ENCODE data around the gene GALNT10. TPM values are rescaled to one million over a fixed set of nuclear protein-coding genes. Genes with fewer than 3 reads are reported as not detected.

GALNT10 gene
- total RNA-seq, 4 donors from 2014 or later = 21.4 to 49.8 (median 44.7) TPM

DNA sequence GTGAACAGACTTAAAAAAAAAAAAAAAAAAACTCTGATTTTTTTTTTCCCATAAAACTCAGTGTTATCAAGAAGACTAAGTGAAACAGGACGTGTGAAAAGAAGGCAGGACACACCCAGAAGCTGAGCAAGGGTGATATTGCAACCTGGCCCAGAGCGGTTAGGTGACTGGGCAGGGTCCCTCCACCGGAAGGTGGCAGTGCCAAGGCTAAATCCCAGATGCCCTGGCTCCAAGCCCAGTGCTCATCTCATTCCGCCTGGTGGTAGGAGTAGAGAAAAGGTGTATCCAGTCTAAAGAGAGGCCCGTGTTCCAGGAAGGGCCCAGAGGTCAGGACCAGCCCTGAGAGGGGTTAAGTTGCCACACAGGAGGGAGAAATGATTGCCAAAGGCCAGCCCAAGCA lies 203.8 kb downstream of the GALNT10 start:
- peaks cover 0 to 8% (median 0%) of the 10 kb centered on the region in 4 donors for H3K4me1 ChIP-seq
- peaks cover 0 to 24% (median 3%) of the 10 kb centered on the region in 4 donors for H3K36me3 ChIP-seq
- H3K27me3 ChIP-seq = no peaks in the 10 kb centered on the region
- TF ChIP-seq, protein P1, sequence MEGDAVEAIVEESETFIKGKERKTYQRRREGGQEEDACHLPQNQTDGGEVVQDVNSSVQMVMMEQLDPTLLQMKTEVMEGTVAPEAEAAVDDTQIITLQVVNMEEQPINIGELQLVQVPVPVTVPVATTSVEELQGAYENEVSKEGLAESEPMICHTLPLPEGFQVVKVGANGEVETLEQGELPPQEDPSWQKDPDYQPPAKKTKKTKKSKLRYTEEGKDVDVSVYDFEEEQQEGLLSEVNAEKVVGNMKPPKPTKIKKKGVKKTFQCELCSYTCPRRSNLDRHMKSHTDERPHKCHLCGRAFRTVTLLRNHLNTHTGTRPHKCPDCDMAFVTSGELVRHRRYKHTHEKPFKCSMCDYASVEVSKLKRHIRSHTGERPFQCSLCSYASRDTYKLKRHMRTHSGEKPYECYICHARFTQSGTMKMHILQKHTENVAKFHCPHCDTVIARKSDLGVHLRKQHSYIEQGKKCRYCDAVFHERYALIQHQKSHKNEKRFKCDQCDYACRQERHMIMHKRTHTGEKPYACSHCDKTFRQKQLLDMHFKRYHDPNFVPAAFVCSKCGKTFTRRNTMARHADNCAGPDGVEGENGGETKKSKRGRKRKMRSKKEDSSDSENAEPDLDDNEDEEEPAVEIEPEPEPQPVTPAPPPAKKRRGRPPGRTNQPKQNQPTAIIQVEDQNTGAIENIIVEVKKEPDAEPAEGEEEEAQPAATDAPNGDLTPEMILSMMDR (IDR thresholded peaks at IDR 0.05) = no peak
- no peak for TF ChIP-seq POLR2A (IDR thresholded peaks at IDR 0.05; ENCODE audit: low read depth)
- no peak for TF ChIP-seq POLR2AphosphoS5 (IDR thresholded peaks at IDR 0.05)
- TF ChIP-seq EP300 (IDR thresholded peaks at IDR 0.05) = no peak
- H3K9me3 ChIP-seq = no peaks in the 10 kb centered on the region
- intact Hi-C loops (cut with DNase I) = no loop called here
- H3K4me3 ChIP-seq = no peak overlapping the region
- WGBS = 93% methylated on average over 5 of the region's 5 CpGs
- no peak overlapping the region for H3K27ac ChIP-seq (replicated peaks in 1 of 4)
- no peak for DNase-seq (ENCODE audit: extremely low spot score)

DNA sequence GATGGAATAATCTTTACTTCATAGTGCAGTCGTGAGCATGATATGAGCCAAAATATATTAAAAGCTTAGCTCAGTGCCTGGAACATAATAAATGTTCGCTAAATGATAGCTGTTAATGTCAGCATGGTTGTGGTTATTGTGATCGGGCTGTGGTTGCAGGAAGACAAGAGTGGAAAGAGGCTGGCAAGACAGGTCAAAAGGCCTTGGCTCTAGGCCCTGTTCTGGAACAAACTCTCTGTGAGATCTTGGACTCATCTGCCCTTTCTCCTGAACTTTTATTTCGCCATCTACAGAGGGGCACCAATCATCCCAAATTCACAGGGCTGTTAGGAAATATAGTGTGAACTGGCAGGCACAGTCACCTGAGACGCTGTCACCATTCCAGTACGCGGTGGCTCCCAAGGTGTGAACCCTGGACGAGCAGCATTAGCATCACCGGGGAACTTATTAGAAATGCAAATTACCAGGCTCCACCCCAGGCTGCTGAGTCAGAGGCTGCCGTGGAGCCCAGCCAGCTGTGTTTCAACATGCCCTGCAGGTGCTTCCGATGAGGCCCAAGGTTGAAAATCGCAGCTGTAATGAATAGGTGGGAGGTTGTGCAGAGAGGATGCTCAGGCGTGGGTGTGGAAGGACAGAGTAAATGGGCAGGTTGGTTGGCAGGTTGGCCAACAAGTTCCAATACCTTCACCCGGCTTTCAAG lies 205.0 kb downstream of the GALNT10 start:
- no peak for DNase-seq (ENCODE audit: extremely low spot score)
- WGBS = 79% methylated on average over 13 of the region's 14 CpGs
- H3K36me3 ChIP-seq = peaks cover 0 to 24% (median 2%) of the 10 kb centered on the region in 4 donors
- no peaks in the 10 kb centered on the region for H3K9me3 ChIP-seq
- TF ChIP-seq, protein P1 (IDR thresholded peaks at IDR 0.05) = no peak
- no peak for TF ChIP-seq POLR2AphosphoS5 (IDR thresholded peaks at IDR 0.05)
- no peak for TF ChIP-seq POLR2A (IDR thresholded peaks at IDR 0.05; ENCODE audit: low read depth)
- no peak for TF ChIP-seq EP300 (IDR thresholded peaks at IDR 0.05)
- no peak overlapping the region for H3K27ac ChIP-seq (replicated peaks in 1 of 4)
- intact Hi-C loops (cut with DNase I) = no loop called here
- H3K4me3 ChIP-seq = no peak overlapping the region
- peaks cover 0 to under 1% (median 0%) of the 10 kb centered on the region in 4 donors for H3K4me1 ChIP-seq
- H3K27me3 ChIP-seq = no peaks in the 10 kb centered on the region

DNA sequence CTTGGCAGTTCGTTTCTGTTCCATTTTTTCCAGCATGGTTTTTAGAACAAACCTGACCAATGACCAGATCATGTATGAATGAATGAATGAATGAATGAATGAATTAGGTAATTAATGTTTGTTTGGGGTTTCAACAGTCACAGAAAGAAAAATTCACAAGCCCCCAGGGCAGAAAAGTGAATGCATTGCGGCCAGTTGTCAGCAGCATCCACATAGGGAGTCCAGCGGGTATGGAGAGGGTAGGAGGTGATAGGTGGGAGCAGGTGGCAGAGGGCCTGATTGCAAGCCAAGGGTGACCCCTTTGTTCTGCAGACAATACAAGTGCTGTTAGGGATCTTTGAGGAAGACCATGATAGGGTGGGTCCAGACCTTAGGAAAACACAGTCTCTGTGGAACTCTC lies 205.6 kb downstream of the GALNT10 start:
- Histone ChIP-seq H3K9me3 (no peaks in the 10 kb centered on the region), H3K36me3 (peaks cover 0 to 19% (median 0%) of the 10 kb centered on the region in 4 donors), H3K27me3 (no peaks in the 10 kb centered on the region), H3K4me1 (no peaks in the 10 kb centered on the region), H3K27ac (replicated peaks in 1 of 4) (no peak overlapping the region), H3K4me3 (no peak overlapping the region)
- TF ChIP-seq POLR2AphosphoS5 (IDR thresholded peaks at IDR 0.05) (no peak), EP300 (IDR thresholded peaks at IDR 0.05) (no peak), POLR2A (IDR thresholded peaks at IDR 0.05; ENCODE audit: low read depth) (no peak)
- TF ChIP-seq, protein P1 (IDR thresholded peaks at IDR 0.05) = no peak
- WGBS = 74% methylated on average over 3 of the region's 3 CpGs
- no peak for DNase-seq (ENCODE audit: extremely low spot score)
- intact Hi-C loops (cut with DNase I) = no loop called here

DNA sequence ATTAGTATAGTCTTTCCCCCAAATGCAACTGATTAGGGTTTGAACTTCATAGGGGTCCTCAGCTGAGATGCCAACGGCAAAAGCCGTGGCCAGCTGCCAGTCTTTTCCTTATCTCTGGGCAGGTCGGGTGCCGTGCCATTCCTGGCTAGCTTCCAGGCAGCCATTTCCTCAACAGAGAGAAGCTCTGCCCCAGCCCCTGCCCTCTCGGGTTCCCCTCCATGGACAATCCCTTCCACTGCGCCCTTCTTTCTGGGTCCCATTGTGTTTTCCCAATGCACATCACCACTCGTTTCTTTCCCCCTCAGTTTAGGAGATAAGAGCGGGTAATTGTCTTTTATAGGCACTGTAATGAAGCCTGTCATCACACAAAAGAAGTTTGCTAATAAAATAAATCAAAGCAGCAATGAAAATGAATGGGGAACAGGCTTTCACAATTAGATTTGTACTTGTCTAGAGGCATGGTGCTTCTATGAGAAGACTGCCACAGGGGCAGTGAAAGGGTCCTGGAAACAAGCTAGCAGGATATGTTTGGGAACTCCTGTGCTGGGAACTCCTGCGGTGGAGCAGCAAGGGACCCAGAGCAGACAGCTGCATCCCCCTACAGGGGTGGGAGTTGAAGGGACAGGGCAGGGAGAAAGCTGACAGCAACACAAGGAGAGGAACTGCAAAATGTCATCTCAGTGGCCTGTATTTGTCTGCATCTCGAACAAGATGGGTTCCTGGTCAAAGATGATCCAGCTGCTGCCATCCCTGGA lies 207.3 kb downstream of the GALNT10 start:
- H3K9me3 ChIP-seq = no peaks in the 10 kb centered on the region
- no peak overlapping the region for H3K4me3 ChIP-seq
- no peak for TF ChIP-seq POLR2AphosphoS5 (IDR thresholded peaks at IDR 0.05)
- no peak for TF ChIP-seq EP300 (IDR thresholded peaks at IDR 0.05)
- TF ChIP-seq, protein P1 (IDR thresholded peaks at IDR 0.05) = no peak
- TF ChIP-seq POLR2A (IDR thresholded peaks at IDR 0.05; ENCODE audit: low read depth) = no peak
- intact Hi-C loops (cut with DNase I) = no loop called here
- DNase-seq (ENCODE audit: extremely low spot score) = no peak
- H3K36me3 ChIP-seq = peaks cover 0 to 9% (median 0%) of the 10 kb centered on the region in 4 donors
- no peaks in the 10 kb centered on the region for H3K27me3 ChIP-seq
- 81% methylated on average over 8 of the region's 10 CpGs for WGBS
- no peak overlapping the region for H3K27ac ChIP-seq (replicated peaks in 1 of 4)
- H3K4me1 ChIP-seq = no peaks in the 10 kb centered on the region

Measured in esophagus muscularis mucosa (tissue), 4 donors.